SK-N-SH (cell line): ENCODE results near the gene CYBA. TPM values are rescaled to one million over a fixed set of nuclear protein-coding genes. Genes with fewer than 3 reads are reported as not detected.

Experiments
- CTCF ChIA-PET: fragments of 300-600, 350-600 bp; formaldehyde crosslinking; extraction: SDS; loops from one replicate; lab custom pipeline; 2021; lab: Yijun Ruan, JAX
- POLR2A ChIA-PET: fragments of 350-600 bp; sonication (Branson Sonifier 250); formaldehyde crosslinking; extraction: SDS; loops from one replicate; lab custom pipeline; 2020; ENCODE audit warnings: antibody characterized with exemption, inconsistent platforms; lab: Yijun Ruan, JAX
- DNase-seq: peaks from one replicate; pipeline ENCODE4 v3.0.0; 2012
- H2AFZ ChIP-seq: fragments of 200-600 bp; sonication (generic); 2 replicates; pipeline ENCODE4 v1.8.1; 2016; ENCODE audit warnings: antibody characterized with exemption, mild to moderate bottlenecking, low read depth
- H3F3A ChIP-seq: fragments of 200-600 bp; sonication (generic); replicated peaks from 2 replicates; pipeline ENCODE3; 2016; ENCODE audit warnings: antibody characterized with exemption, mild to moderate bottlenecking; ENCODE audit not compliant: insufficient read depth
- H3K27ac ChIP-seq, 2 experiments: fragments of 200-500 bp in 1 of 2; fragments of 200-600 bp in 1 of 2; sonication (Bioruptor generic) in 1 of 2; sonication (generic), shearing (Covaris generic) in 1 of 2; 2 replicates each; pipeline versions ENCODE4 v1.5.1 to v1.6.1; 2014 to 2016; ENCODE audit warnings: low read depth in 2 of 2, inconsistent platforms in 1 of 2, low read length in 1 of 2, mild to moderate bottlenecking in 1 of 2, mixed read lengths in 1 of 2
- H3K27me3 ChIP-seq: fragments of 200-600 bp; sonication (generic), shearing (Covaris generic); 2 replicates; pipeline ENCODE4 v1.6.1; 2016; ENCODE audit warnings: mixed run types; ENCODE audit not compliant: insufficient read depth
- H3K36me3 ChIP-seq, 2 experiments: fragments of 200-500 bp in 1 of 2; fragments of 200-600 bp in 1 of 2; sonication (Bioruptor generic) in 1 of 2; sonication (generic) in 1 of 2; replicated peaks in 1 of 2; 2 replicates each; pipeline versions ENCODE3 to v1.5.1; 2014 to 2016; ENCODE audit warnings: low read length in 1 of 2, mild to moderate bottlenecking in 1 of 2; ENCODE audit not compliant: insufficient read depth in 2 of 2, control insufficient read depth in 1 of 2
- H3K4me1 ChIP-seq, 2 experiments: fragments of 200-500 bp in 1 of 2; fragments of 200-600 bp in 1 of 2; sonication (Bioruptor generic) in 1 of 2; sonication (generic), shearing (Covaris generic) in 1 of 2; 2 replicates each; pipeline versions ENCODE4 v1.5.1 to v1.6.1; 2014 to 2016; ENCODE audit warnings: low read depth in 1 of 2, low read length in 1 of 2, mixed run types in 1 of 2; ENCODE audit not compliant: insufficient read depth in 2 of 2, control insufficient read depth in 1 of 2
- H3K4me2 ChIP-seq: fragments of 200-600 bp; sonication (generic), shearing (Covaris generic); 2 replicates; pipeline ENCODE4 v1.6.1; 2017; ENCODE audit warnings: mixed run types
- H3K4me3 ChIP-seq, 2 experiments: fragments of 200-500 bp in 1 of 2; fragments of 200-600 bp in 1 of 2; sonication (Bioruptor generic) in 1 of 2; sonication (generic), shearing (Covaris generic) in 1 of 2; 2 replicates each; pipeline versions ENCODE4 v1.5.1 to v1.8.1; 2014 to 2016; ENCODE audit warnings: low read depth in 2 of 2, inconsistent platforms in 1 of 2, low read length in 1 of 2, mild to moderate bottlenecking in 1 of 2, mixed read lengths in 1 of 2, moderate library complexity in 1 of 2
- H3K79me2 ChIP-seq: fragments of 200-600 bp; sonication (generic); 2 replicates; pipeline ENCODE4 v1.8.1; 2017; ENCODE audit warnings: mild to moderate bottlenecking; ENCODE audit not compliant: insufficient read depth
- H3K9ac ChIP-seq: fragments of 200-600 bp; sonication (generic); 2 replicates; pipeline ENCODE4 v1.6.1; 2017; ENCODE audit warnings: mixed run types
- H3K9me2 ChIP-seq: fragments of 200-600 bp; sonication (generic); 2 replicates; pipeline ENCODE4 v1.6.1; 2017; ENCODE audit warnings: mixed run types
- H3K9me3 ChIP-seq: fragments of 200-600 bp; sonication (generic); 2 replicates; pipeline ENCODE4 v1.6.1; 2017; ENCODE audit warnings: mixed run types, mild to moderate bottlenecking, moderate library complexity
- H4K20me1 ChIP-seq: fragments of 200-600 bp; sonication (generic); 2 replicates; pipeline ENCODE4 v1.6.1; 2017; ENCODE audit warnings: mild to moderate bottlenecking, mixed run types; ENCODE audit not compliant: insufficient read depth
- CTCF ChIP-seq: fragments of 200-600 bp; sonication (generic); IDR thresholded peaks from 2 replicates; pipeline ENCODE4 v1.6.1; 2017; ENCODE audit warnings: antibody characterized with exemption, mild to moderate bottlenecking, moderate library complexity
- EZH2phosphoT487 ChIP-seq: fragments of 200-600 bp; sonication (generic); IDR thresholded peaks from 2 replicates; pipeline ENCODE4 v1.6.1; 2017; ENCODE audit warnings: low read depth, mixed run types, mild to moderate bottlenecking, antibody characterized with exemption, moderate library complexity, borderline replicate concordance
- FOXJ3 ChIP-seq: sonication (generic); formaldehyde crosslinking; IDR thresholded peaks from 2 replicates; pipeline ENCODE4 v1.5.1; 2020; ENCODE audit warnings: mild to moderate bottlenecking, missing genetic modification reagents
- MAX ChIP-seq: IDR thresholded peaks from 2 replicates; pipeline ENCODE4 v1.4.0; 2012; ENCODE audit warnings: low read depth
- MXI1 ChIP-seq: IDR thresholded peaks from 2 replicates; pipeline ENCODE4 v1.6.1; 2012; ENCODE audit warnings: mild to moderate bottlenecking, low read depth, low read length, improper control_type of control experiment
- NFIC ChIP-seq: IDR thresholded peaks from 2 replicates; pipeline ENCODE4 v1.4.0; 2012; ENCODE audit warnings: borderline replicate concordance
- NRF1 ChIP-seq: IDR thresholded peaks from 2 replicates; pipeline ENCODE4 v1.6.1; 2012; ENCODE audit warnings: low read depth, mild to moderate bottlenecking, low read length
- POLR2AphosphoS5 ChIP-seq: IDR thresholded peaks from 2 replicates; pipeline ENCODE4 v1.6.1; 2012; ENCODE audit warnings: low read depth, low read length
- REST ChIP-seq: IDR thresholded peaks from 2 replicates; pipeline ENCODE4 v1.6.1; 2012; ENCODE audit warnings: mild to moderate bottlenecking, low read depth, low read length, moderate library complexity
- RXRA ChIP-seq: IDR thresholded peaks from 2 replicates; pipeline ENCODE4 v1.4.0; 2012; ENCODE audit warnings: low read depth, mild to moderate bottlenecking, borderline replicate concordance
- SMC3 ChIP-seq: IDR thresholded peaks from 2 replicates; pipeline ENCODE4 v1.6.1; 2012; ENCODE audit warnings: low read depth, low read length, improper control_type of control experiment
- TAF1 ChIP-seq: IDR thresholded peaks from 2 replicates; pipeline ENCODE4 v1.6.1; 2012; ENCODE audit warnings: low read depth, mild to moderate bottlenecking, low read length, moderate library complexity, borderline replicate concordance
- ZBTB33 ChIP-seq: IDR thresholded peaks from 2 replicates; pipeline ENCODE4 v1.4.0; 2012; ENCODE audit warnings: low read depth, borderline replicate concordance
- WGBS: methylation state at CpG from one replicate; pipeline ENCODE4 v1.1.6; 2017; ENCODE audit warnings: low lambda C conversion rate; 5-methylcytosine and 5-hydroxymethylcytosine counted together
- polyA plus RNA-seq, 3 experiments: library from polyadenylated mRNA; depleted of rRNA; stranded (reverse); fragments of >200 nt; gene quantifications; 2 replicates each; pipeline ENCODE4 v1.2.3, GENCODE V29; 2012

The CYBA gene
- polyA plus RNA-seq, 1 of the 3 experiments (the other 2 are of a cell fraction): 176 TPM

GRCh38 chr16:88636488-88637265, 14.2 kb downstream of the CYBA start:
- Histone ChIP-seq H3K27me3 (peaks cover 20% of the 10 kb centered on the region; the same call in 1 of the 2 replicates), H3K79me2 (no peaks in the 10 kb centered on the region), H3F3A (peaks cover 2% of the 10 kb centered on the region)

GRCh38 chr16:88635671-88636319, 15.1 kb downstream of the CYBA start:
- DNase-seq: no peak
- Histone ChIP-seq H3K36me3 (peaks cover 4 to 26% of the 10 kb centered on the region in 2 experiments), H3K9me3 (no peaks in the 10 kb centered on the region), H3K27me3 (peaks cover 20% of the 10 kb centered on the region; the same call in 1 of the 2 replicates), H4K20me1 (no peaks in the 10 kb centered on the region), H3F3A (peaks cover 3% of the 10 kb centered on the region), H3K4me1 (peaks cover 0 to 6% of the 10 kb centered on the region in 2 experiments; a peak in 1 of 4 replicates), H3K4me3 (no peak overlapping the region), H3K9me2 (no peaks in the 10 kb centered on the region), H3K79me2 (no peaks in the 10 kb centered on the region), H3K4me2 (no peak overlapping the region), H2AFZ (no peak overlapping the region), H3K27ac (no peak overlapping the region), H3K9ac (no peak overlapping the region)
- WGBS: 95% methylated on average over 13 of the region's 17 CpGs
- ChIA-PET POLR2A (no interaction called here), CTCF (interaction anchor here (1.2 kb wide), 1 partner anchor 14 kb away, joined by 3 read pairs; no protein-coding TSS in a partner anchor)
- TF ChIP-seq ZBTB33: no peak
- TF ChIP-seq SMC3: no peak
- no peak for TF ChIP-seq TAF1
- no peak for TF ChIP-seq POLR2AphosphoS5
- TF ChIP-seq NRF1: no peak
- no peak for TF ChIP-seq REST

More at GRCh38 chr16:88636488-88637265, 14.2 kb downstream of the CYBA start:
- CTCF ChIA-PET: interaction anchor here (0.8 to 1.2 kb wide), 2 partner anchors 10 to 13 kb away, joined by 3 read pairs; no protein-coding TSS in a partner anchor
- H3K36me3 ChIP-seq: peaks cover 2 to 17% of the 10 kb centered on the region in 2 experiments
- TF ChIP-seq MXI1: no peak
- no peak for TF ChIP-seq CTCF
- no peak for TF ChIP-seq NFIC
- TF ChIP-seq EZH2phosphoT487: no peak
- no peak for TF ChIP-seq RXRA
- no peak for TF ChIP-seq MAX
- TF ChIP-seq FOXJ3 (CRISPR knock-in tag): no peak
- no peaks in the 10 kb centered on the region for H3K9me2 ChIP-seq
- no peak overlapping the region for H3K27ac ChIP-seq
- H3K9me3 ChIP-seq: no peaks in the 10 kb centered on the region
- H3K4me1 ChIP-seq: peaks cover 0 to 6% of the 10 kb centered on the region in 2 experiments; a peak in 1 of 4 replicates
- POLR2A ChIA-PET: no interaction called here
- no peak overlapping the region for H3K4me3 ChIP-seq
- H3K4me2 ChIP-seq: no peak overlapping the region
- 93% methylated on average over 10 of the region's 23 CpGs for WGBS
- no peak overlapping the region for H2AFZ ChIP-seq
- no peaks in the 10 kb centered on the region for H4K20me1 ChIP-seq
- DNase-seq: no peak
- H3K9ac ChIP-seq: no peak overlapping the region
